KMS-11 (cell line): ENCODE data around the gene GRK3.
"Not testable (repeated sequence)": the region's sequence is repeated elsewhere in the genome, so short reads cannot be mapped to it uniquely, and the experiment has no call there.

Experiments used
- H2AFZ ChIP-seq: fragments of 200-600 bp; sonication (generic); 2 replicates; pipeline ENCODE4 v1.6.1; 2016; ENCODE audit warnings: antibody characterized with exemption, mixed run types, low read depth
- H3K27ac ChIP-seq: fragments of 200-600 bp; sonication (generic); 2 replicates; pipeline ENCODE4 v1.6.1; 2016; ENCODE audit warnings: mild to moderate bottlenecking, mixed run types
- H3K27me3 ChIP-seq: fragments of 200-600 bp; sonication (generic); 2 replicates; pipeline ENCODE4 v1.6.1; 2017; ENCODE audit warnings: mild to moderate bottlenecking, low read depth, mixed run types, moderate library complexity; ENCODE audit not compliant: insufficient read depth
- H3K36me3 ChIP-seq: fragments of 200-600 bp; sonication (generic); 2 replicates; pipeline ENCODE4 v1.6.1; 2017; ENCODE audit warnings: mild to moderate bottlenecking, mixed run types; ENCODE audit not compliant: insufficient read depth
- H3K4me1 ChIP-seq: fragments of 200-600 bp; sonication (generic); 2 replicates; pipeline ENCODE4 v1.6.1; 2016; ENCODE audit warnings: mild to moderate bottlenecking, low read depth, mixed run types; ENCODE audit not compliant: poor library complexity, severe bottlenecking
- H3K4me2 ChIP-seq: fragments of 200-600 bp; sonication (generic); 2 replicates; pipeline ENCODE4 v1.7.0; 2016; ENCODE audit warnings: mild to moderate bottlenecking, mixed run types
- H3K4me3 ChIP-seq: fragments of 200-600 bp; sonication (generic); IDR thresholded peaks from 2 replicates; pipeline ENCODE4 v1.6.1; 2017; ENCODE audit warnings: low read depth, low read length, mixed read lengths; ENCODE audit not compliant: insufficient read depth
- H3K79me2 ChIP-seq: fragments of 200-600 bp; sonication (generic); 2 replicates; pipeline ENCODE4 v1.6.1; 2016; ENCODE audit warnings: low read depth, mixed run types; ENCODE audit not compliant: insufficient read depth
- H3K9ac ChIP-seq: fragments of 200-600 bp; sonication (generic); 2 replicates; pipeline ENCODE4 v1.6.1; 2016; ENCODE audit warnings: mild to moderate bottlenecking, mixed run types
- H4K20me1 ChIP-seq: fragments of 200-600 bp; sonication (generic); 2 replicates; pipeline ENCODE4 v1.6.1; 2016; ENCODE audit warnings: mild to moderate bottlenecking, mixed run types; ENCODE audit not compliant: insufficient read depth
- TF ChIP-seq, protein P1 (sequence below): fragments of 200-600 bp; sonication (generic); conservative IDR thresholded peaks from 2 replicates; pipeline ENCODE4 v1.6.1; 2017; ENCODE audit warnings: low read depth, mild to moderate bottlenecking, antibody characterized with exemption, low read length, moderate library complexity, mixed read lengths

Gene GRK3

DNA sequence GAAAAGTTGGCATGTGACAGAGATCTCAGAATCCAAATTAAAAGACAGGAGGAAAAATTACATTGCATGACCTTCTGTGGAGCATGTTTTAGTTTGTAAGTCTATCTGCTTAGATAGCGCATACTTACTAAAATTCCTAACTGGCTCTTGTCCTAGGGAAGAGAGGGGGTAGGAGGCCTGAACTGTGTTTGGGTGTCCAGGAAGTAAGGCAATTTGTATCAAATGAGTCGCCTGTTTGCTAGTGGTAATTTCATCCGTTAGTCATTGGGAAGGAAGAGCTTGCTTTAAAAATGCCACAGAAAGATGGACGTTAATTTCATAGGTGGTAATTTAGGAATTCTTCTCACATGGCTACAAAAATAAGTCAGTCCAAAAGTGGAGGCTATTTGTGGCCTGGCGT is 18.5 kb downstream of the GRK3 start:
- no peak overlapping the region for H2AFZ ChIP-seq
- no peak overlapping the region for H3K9ac ChIP-seq
- no peak overlapping the region for H3K4me2 ChIP-seq
- peaks cover 8% of the 10 kb centered on the region for H3K4me1 ChIP-seq
- H3K27me3 ChIP-seq = no peaks in the 10 kb centered on the region
- no peaks in the 10 kb centered on the region for H3K36me3 ChIP-seq
- no peak overlapping the region for H3K27ac ChIP-seq
- TF ChIP-seq, protein P1, sequence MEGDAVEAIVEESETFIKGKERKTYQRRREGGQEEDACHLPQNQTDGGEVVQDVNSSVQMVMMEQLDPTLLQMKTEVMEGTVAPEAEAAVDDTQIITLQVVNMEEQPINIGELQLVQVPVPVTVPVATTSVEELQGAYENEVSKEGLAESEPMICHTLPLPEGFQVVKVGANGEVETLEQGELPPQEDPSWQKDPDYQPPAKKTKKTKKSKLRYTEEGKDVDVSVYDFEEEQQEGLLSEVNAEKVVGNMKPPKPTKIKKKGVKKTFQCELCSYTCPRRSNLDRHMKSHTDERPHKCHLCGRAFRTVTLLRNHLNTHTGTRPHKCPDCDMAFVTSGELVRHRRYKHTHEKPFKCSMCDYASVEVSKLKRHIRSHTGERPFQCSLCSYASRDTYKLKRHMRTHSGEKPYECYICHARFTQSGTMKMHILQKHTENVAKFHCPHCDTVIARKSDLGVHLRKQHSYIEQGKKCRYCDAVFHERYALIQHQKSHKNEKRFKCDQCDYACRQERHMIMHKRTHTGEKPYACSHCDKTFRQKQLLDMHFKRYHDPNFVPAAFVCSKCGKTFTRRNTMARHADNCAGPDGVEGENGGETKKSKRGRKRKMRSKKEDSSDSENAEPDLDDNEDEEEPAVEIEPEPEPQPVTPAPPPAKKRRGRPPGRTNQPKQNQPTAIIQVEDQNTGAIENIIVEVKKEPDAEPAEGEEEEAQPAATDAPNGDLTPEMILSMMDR = no peak
- no peaks in the 10 kb centered on the region for H3K79me2 ChIP-seq
- H3K4me3 ChIP-seq = no peak overlapping the region
- H4K20me1 ChIP-seq = no peaks in the 10 kb centered on the region

DNA sequence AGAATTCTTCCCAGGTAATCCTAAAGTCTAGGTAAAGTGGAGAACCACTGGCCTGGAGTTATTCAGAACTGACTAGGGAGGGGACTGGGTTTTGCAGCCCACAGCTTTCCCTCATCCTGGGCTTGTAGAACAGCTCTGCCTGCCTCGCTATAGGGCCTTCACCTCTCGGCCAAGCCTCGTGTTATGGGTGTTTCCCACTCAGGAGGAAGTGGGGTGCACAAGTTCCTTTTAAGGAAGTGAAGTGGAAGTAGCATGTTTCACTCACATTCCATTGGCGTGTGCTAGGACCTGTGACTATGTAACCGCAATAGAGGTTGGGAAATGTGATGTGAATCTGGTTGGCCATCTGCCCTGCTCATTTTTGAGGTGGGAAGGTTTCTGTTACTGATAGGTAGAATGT is 20.5 kb downstream of the GRK3 start:
- H3K27ac ChIP-seq, H3K4me3 ChIP-seq, H2AFZ ChIP-seq, H3K4me1 ChIP-seq, H3K4me2 ChIP-seq, H3K79me2 ChIP-seq, H4K20me1 ChIP-seq, H3K27me3 ChIP-seq, H3K9ac ChIP-seq, H3K36me3 ChIP-seq: not testable (repeated sequence)

- not testable (repeated sequence) for H3K4me1 ChIP-seq, H3K4me2 ChIP-seq, H3K4me3 ChIP-seq, H3K27ac ChIP-seq, H3K9ac ChIP-seq, H3K36me3 ChIP-seq, H3K79me2 ChIP-seq, H3K27me3 ChIP-seq, H4K20me1 ChIP-seq, H2AFZ ChIP-seq
These were observed 25.2 kb downstream of the GRK3 start for GRCh38 chr22:25589664-25590063.

- not testable (repeated sequence) for H3K9ac ChIP-seq, H3K36me3 ChIP-seq, H3K79me2 ChIP-seq
These were observed 28.8 kb downstream of the GRK3 start for GRCh38 chr22:25593323-25593722.

DNA sequence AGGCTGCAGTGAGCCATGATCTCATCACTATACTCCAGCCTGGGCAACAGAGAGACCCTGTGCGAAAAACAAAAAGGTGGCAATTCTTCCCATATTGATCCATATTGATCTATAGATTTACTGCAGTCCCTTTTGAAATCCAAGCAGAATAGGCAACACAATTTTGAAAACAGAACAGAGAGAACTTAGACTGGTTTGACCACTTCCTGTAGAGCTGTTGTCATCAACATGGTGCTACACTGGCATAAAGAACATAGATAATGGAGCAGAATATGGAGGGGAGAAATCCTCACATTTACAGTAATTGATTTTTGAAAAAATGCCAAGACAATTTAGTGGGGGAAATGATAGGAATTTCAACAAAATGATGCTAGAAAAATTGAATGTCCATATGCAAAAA is 34.1 kb downstream of the GRK3 start:
- Histone ChIP-seq H3K4me3 (no peak overlapping the region), H3K9ac (no peak overlapping the region), H3K4me1 (peaks cover 5% of the 10 kb centered on the region), H3K36me3 (no peaks in the 10 kb centered on the region), H2AFZ (no peak overlapping the region), H3K79me2 (no peaks in the 10 kb centered on the region), H4K20me1 (no peaks in the 10 kb centered on the region), H3K4me2 (no peak overlapping the region), H3K27ac (no peak overlapping the region), H3K27me3 (no peaks in the 10 kb centered on the region)
- TF ChIP-seq, protein P1 = no peak

More at GRCh38 chr22:25593323-25593722, 28.8 kb downstream of the GRK3 start:
- H3K27ac ChIP-seq, H3K4me2 ChIP-seq, H2AFZ ChIP-seq, H3K4me1 ChIP-seq, H4K20me1 ChIP-seq, H3K27me3 ChIP-seq, H3K4me3 ChIP-seq: not testable (repeated sequence)

DNA sequence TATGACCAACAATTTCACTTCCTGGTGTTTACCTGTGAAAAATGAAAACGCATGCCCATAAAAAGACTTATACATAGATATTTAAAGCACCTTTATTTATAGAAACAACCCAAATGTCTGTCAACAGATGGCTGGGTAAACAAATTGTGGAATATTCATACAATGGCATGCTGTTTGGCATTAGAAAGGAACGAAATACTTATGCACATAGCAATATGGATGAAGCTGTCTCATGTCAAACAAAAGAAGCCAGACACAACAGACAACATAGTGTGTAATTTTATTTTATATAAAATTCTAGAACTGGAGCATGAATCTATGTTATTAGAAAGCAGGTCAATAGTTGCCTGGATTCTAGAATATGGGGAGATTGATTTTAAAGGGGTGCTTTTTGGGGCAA is 38.0 kb downstream of the GRK3 start:
- H3K4me3 ChIP-seq = no peak overlapping the region
- H3K4me2 ChIP-seq = no peak overlapping the region
- H3K27ac ChIP-seq = no peak overlapping the region
- no peaks in the 10 kb centered on the region for H3K27me3 ChIP-seq
- H3K36me3 ChIP-seq = no peaks in the 10 kb centered on the region
- H3K79me2 ChIP-seq = no peaks in the 10 kb centered on the region
- no peak overlapping the region for H3K9ac ChIP-seq
- peaks cover 5% of the 10 kb centered on the region for H3K4me1 ChIP-seq
- TF ChIP-seq, protein P1 = no peak
- H4K20me1 ChIP-seq = no peaks in the 10 kb centered on the region
- H2AFZ ChIP-seq = no peak overlapping the region
